NK-92 (cell line): ENCODE data around the gene NID2.

Experiments
- DNase-seq: peaks from one replicate; lab custom pipeline; 2025; ENCODE audit not compliant: unreplicated experiment; lab: John Stamatoyannopoulos, UW

NID2 gene

DNA sequence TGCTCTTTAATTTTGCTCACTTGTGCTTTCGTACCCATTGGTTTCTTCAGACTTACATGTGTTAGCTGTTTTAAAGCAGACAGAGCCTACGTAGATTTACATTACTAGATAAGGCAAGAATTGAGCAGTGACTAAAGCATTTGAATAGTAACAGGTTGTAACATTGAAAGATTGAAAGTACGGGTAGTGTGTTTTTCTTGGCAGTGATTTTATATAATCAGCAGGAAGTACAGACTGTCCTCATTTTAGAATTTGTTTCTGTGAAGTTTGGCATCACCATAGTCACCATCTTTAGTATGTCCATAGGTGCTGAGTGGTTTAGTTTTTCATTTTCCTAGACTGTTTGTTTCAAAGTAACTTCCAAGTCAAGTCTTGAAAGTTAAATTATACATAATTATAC is 65.5 kb downstream of the NID2 start:
- DNase-seq: no peak

DNA sequence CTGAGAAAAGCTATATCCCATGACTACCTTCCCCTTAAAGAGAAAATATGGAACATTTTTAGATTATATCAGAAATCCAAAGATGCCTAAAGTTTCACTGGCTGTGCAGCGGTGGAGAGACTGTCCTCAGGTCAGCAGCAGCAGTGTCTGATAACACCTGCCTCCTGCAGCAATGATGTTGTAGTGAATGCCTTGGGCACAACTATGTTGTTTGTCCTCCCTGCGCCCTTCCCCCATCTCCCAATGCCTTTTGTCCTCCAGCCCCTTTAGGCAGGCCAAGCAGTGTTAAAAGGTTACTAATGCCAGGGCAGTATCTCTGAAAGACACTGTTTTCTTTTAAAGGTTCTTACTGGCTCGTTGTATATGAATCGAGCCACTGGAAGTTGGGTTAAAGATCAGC is 66.3 kb downstream of the NID2 start:
- DNase-seq: no peak

DNA sequence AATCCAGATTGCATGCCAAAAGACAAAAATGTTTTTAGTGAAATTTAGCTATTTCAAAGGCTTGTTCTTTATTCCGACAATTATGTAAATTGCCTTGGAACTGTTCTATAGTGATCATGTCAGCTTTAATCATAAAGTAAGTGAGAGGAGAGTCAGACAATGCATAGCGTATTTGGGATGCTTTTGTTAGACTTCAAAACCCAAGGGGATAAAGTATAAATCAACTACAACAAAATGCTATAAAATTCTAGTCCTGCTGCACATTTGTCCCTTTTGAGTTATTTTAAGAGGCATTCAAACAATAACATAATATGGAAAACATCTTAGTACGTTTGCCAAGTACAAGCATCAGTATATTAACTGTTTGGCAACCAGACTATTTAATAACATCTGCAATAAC is 68.2 kb downstream of the NID2 start:
- DNase-seq: no peak

DNA sequence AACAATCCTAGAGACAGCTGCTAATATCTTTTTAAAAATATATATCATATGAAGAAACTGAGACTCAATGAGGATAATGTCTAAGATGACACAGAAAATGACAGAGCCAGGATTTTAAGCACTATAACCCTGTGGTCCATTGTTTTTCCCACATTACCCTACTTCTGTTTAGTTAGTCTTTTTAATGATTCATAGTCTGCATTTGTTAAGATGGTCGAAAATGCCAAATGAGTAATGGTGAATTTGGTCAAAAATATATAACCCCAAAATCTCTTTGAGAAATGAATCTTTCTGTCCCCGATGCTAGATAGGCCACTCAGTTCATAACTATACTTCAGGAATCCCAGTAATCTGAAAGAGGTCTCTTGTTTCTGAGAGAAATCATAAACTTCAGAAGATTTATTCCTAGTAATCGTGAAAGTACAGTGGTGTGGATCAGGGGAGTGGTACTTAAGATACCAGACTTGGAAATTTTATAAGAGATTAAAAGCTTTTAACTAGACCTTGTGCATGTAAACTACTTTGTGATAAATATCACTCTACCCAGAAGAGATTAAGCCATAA is 68.8 kb downstream of the NID2 start:
- no peak for DNase-seq

DNA sequence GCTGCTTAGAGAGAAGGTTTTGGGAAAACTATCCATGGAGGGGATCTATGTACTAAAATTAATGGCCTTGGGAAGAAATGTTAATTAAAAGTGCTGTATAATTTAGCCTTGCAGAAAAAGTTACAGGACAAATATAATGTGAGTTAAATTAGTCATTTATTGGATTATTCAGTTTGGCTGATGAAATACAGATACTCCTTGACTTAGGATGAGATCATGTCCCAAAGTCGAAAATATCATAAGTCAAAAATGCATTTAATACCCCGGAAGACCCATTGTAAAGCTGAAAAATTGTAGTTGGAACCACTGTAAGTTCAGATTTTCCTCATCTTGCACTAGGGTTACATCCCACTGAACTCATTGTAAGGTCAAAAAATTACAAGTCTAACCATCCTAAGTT is 69.8 kb downstream of the NID2 start:
- DNase-seq: no peak

DNA sequence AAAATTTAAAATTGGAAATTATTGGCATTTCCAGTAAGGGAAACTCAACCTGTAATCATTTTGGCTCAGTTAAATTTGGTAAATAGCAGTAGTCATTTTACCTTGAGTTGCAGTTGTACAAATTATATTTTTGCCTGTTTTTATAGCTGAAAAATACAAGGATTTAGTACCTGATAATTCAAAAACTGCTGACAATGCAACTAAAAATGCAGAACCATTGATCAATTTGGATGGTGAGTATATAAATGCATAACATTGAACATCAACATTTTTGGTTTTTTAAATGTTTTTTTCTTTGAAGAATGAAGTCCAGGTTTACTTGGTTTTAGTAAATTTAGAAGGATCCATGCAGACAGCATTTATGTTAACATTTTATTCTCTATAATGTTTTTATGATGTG is 70.5 kb downstream of the NID2 start:
- no peak for DNase-seq

DNA sequence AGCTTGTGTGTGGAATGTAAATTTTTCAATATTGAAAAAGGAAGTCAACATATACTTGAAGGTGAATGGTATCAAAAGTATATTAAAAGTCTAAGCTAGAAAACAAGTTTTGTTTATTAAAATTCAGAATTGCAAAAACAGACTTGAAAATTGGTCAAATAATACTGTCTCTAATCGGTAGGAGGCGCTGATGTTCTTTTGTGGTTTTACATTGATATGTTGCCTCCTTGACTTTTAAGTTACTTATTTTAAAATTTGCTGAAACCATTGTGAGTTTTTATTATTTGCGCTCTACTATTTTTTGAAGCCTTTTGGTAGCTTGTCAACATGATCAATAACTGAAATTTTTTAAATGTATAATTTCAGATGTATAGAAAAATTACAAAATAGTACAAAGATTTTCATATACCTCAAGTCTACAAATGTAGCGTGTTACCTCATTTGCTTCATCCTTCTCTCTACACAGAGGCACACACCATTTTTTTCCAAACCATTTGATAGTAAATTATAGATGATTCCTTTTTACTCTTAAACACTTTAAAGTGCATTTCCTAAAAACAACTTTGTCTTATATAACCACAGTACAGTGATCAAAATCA is 72.6 kb downstream of the NID2 start:
- DNase-seq: no peak

DNA sequence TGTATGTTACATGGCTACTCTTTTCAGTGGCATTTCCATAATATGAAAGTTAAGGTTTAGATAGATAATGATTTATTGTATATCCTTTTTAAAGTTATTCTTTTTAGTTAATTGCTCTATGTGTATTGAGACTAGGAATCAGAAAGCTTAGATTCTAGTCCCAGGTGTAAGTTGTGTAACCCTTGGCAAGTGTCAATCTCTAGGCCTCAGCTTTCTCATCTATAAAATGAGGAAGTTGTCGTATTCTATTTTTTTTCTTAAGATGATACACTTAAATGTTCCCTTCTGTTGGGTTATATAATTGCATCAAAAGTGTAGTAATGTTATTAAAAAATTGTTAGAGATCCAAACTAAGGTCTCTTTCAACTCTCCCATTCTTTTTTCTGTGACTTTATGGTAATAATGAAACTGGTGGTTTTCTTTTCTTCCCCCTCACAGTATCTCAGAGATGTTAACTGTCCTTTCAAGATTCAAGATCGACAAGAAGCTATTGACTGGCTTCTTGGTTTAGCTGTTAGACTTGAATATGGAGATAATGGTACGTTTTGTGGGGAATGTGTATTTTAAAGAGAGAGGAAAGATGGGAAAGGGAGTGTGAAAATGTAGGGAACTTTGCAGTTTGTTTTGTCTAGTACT is 75.5 kb downstream of the NID2 start:
- no peak for DNase-seq

DNA sequence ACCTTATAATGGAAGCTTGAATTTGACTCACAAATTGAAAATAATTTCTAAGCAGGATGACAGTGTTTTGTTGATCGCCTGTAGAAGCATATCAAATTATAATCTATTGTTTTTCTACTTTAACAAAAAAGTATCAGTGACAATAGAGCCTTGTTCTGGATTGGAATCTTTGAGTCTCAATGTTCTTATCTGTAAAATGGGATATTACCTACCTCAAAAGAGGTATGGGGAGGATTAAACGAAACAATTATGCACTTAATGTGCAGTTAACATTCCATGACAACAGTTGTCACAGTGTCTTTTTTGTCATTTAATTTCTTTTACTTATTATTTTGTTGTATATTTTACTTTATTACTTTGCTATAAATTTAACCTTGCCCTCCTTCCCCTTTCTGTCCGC is 78.4 kb downstream of the NID2 start:
- DNase-seq: no peak

DNA sequence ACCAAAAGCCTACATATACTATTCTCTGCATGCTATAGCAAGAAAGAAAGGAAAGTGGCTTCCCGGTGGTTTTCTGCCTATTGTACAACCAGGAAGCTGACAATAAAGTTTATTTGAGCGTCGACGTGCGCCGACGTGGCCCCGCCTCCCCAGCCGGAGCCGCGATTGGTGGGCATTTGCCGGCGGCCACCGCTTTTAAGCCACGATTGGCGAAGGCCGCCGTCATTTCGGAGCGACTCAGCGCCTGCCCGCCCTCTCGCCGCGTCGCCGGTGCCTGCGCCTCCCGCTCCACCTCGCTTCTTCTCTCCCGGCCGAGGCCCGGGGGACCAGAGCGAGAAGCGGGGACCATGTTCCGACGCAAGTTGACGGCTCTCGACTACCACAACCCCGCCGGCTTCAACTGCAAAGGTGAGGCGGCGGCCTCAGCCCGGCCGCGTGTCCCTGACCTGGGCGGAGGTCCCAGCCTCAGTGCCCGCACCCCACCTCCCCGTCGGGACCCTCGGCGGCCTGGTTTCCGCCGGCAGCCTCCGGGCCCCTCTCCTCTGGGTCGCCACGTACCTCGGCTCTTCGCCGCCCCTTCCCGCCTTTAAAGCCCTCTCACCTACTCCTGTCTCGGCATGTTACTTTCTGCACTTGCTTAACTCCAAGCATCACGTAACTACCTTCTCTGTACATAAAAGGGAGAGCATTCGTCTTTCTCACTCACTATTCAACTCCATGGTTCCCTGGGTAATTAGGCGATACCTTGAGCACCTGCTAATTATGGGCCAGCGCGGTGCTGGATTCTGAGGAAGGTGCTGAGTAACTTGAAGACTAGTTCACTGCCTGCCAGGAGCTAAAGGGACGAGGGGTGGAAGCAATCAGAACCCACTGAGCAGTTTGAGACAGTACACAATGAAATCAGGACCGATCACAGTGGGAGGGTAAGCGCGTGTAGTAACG is 79.3 kb downstream of the NID2 start, which contains the start of gene RTRAF:
Gene RTRAF (plus strand): TSS at position 254 of the 942 bp plus-strand sequence. CDS start 94 bp downstream, at position 348.
- DNase-seq: peak; percentile 49

DNA sequence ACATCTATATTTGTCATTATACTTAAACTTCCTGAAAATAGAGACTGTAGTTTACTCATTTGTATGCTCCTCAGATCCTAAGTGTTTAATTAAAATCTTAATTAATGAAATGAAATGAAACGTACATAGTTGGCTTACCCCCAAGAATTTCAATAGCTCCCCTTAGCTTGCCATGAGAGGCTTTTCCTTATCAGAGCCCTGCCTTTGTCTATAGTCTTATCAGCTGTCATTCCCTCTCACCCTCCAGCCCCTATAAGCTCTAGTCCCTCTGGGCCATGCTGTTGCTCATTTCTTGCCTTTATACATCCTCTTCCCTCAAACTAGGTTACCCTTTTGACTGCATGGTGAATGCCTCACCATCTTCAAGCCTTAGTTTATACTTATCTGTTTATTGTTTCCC is 80.6 kb downstream of the NID2 start:
- DNase-seq: no peak

DNA sequence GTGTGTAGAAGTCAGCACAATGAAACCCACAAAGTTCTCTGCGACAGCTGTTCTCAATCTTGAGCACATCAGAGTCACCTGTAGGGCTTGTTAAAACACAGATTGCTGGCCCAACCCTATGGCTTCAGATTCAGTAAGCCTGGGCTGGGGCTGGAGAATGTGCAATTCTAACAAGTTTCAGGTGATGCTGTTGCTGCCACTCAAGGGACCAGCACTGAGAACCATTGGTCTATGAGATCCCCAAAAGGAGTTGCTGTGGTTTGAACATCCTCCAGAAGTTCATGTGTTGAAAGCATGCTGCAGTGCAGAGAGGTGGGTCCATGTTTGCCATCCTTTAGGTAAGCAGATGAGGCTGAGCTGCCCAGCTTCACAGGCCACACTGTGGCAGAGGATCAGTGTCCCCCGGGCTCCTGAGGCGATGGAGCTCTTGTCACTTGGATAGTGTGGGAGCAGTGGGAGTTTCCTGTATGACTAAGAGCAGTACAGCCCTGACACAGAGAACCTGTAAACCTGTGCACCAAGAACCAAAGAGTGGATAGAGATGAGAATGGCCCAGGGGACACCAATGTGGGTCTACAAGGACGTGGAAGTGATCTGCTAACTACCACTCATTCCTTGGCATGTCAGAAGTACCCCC is 87.5 kb downstream of the NID2 start:
- no peak for DNase-seq

DNA sequence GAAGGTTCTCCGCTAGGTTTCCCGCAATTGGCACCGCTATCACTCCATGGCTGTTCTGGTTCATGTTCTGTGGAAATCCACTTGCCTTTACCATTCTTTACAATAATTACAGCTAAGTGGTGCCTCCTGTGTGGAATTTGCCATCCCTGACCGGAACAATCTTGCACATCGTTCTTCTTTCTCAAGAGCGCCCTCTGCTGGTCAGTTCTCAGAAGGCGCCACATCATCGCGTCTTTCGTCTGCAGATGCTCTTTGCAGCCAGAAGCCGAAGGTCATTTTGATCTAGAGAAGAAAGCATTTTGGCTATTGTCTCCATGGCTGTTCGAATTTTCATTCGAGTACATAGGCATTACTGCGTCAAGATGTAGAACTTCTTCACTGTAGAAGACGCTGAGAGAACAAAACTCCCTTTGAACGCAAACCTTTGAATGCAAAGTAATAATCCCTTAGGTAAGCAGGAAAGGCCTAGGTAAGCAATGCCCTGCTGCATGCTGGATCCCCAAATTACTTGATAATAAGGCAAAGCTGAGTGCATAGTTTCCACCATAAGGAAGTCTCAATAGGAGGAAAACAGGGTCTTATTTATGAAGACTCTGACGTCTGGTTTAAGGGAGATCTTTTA is 89.7 kb downstream of the NID2 start:
- no peak for DNase-seq

DNA sequence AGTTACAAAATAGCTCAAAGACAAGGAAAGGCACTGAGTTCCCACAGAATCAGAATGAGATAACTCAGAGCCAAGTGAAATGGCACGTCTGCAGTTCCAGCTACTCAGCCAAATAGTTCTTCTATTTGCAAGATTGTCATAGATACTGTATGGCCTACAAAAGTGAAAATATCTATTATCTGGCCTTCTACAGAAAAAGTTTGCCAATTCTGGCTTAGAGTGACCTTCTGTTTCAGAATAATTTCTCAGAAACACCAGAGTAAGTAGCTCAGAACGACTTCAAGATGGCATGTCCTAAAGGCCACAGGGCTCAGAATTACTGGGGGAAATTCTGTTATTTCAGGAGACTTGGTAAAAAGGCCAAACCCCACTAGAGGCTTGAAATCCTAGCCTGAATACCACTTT is 90.2 kb downstream of the NID2 start:
- no peak for DNase-seq

DNA sequence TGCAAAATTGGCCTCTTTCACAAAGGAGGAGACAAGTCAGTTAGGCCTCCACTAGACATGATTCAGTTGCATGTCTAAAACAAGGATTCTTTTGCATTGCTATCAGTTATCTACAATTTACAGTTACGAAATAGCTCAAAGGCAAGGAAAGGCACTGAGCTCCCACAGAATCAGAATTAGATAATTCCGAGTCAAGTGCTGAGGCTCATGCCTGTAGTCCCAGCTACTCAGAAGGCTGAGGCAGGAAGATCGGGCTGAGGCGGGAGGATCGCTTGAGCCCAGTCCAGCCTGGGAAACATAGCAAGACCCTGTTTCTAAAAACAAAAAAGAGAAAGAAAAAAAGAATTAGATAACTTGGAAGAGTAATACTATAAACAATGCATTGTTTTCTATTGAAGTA is 91.8 kb downstream of the NID2 start:
- DNase-seq: no peak

DNA sequence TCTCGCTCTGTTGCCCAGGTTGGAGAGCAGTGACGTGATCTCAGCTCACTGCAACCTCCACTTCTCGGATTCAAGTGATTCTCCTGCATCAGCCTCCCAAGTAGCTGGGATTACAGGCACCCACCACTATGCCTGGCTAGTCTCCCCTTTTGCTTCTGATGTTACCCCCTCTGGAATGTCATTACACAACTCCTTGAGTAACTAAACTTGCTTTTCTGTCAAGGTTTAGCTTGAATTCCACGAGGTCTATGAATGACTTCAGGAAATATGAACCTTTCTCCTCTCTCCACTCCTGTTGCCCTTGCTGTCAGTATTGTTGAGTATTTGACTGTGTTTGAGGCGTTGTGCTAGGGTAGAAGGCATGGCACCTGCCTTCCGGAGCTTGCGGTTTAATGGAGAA is 96.3 kb downstream of the NID2 start:
- DNase-seq: no peak

DNA sequence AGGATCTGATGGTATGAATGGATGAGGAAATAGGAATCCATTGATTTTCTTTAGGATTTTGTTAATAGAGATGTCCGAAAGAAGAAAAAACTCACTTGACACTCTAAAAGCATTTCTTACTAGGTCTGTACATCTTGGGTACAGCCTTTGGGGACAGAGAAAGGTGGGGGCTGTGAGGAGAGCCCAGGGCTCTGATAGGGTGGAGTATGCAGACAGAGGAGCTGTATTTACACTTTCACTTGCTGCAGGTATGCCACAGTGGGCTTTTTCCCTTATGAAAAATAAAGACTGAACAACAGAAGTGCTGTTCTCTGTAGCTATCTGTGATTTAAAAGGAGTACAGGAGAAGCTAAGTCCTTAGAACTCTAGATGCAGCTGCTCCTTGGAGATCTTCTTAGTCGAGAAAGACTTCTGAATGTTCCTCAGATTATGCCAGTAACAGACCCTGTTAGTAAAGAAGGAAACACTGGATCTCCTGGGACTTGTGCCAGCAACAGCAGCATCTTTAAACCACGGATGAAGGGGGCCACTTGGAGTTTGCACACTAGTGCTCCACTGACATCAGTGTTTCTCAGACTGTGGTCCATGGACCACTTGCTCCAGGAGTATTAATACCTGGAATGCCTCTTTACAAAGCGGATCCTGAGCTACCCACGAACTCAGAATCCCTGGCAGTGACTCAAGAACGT is 98.9 kb downstream of the NID2 start:
- DNase-seq: no peak

DNA sequence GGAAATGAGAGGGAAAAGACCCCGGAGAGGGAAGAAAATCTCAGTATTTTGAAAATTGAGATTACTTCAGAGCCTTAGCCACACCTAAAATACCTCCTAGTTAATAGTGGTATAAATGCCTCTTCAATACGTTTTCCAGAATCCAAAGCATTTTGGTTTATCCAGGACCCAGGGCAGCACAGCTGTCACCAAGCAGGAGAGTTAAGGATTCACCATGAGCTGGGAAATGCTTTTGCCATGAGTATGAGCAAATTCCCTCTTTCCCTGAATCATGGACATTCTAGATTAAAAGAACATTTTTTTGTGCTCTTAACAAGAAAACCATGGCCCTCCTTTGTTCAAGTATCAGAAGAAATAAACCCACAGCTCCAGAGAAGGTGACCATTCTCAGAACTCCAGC is 101.3 kb downstream of the NID2 start:
- no peak for DNase-seq

DNA sequence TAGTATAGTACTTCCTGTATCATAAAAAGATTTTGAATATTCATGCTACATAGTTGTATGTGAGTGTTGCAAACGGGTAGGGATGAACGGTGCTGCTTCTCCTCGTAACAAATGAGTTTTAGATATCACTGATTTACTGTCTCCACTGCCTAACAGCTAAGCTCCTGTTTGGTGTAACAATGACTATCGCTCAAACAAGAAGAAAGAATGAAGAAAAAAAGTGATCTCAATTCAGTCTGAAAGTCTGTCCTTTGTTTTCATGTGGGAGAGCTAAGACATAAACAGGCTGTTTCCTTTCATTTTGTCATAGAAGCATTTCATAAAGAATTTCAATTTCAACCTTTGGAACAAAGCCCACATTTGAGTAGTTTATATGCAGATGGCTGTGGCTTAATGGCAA is 105.6 kb downstream of the NID2 start:
- DNase-seq: no peak

DNA sequence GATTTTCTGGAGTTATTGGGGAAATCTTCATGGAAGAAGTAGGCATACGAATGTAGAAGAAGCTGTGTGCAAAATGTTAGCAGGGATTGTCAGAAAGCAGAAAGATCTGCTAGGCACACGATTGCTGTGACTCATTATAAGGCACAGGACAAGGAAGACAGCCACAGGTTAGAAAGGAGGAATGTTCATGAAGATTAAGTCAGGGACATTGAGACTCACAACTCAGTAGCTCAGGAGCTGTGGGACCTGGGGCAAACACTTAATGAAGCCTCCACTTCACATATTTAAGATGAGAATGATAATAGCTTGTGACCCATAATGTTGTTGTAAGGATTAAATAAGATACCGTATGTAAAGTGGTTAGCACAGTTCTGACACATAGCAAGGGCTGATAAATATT is 106.1 kb downstream of the NID2 start:
- DNase-seq: no peak
